ENCODE measurements around the gene DRD3. TPM values are rescaled to one million over a fixed set of nuclear protein-coding genes. Genes with fewer than 3 reads are reported as not detected.

The DRD3 gene
- total RNA-seq, 1 experiment from 2014 or later: not detected

GRCh38 chr3:114080201-114080600, 98.7 kb downstream of the DRD3 start:
- Histone ChIP-seq H2BK120ac (ENCODE audit: low read depth, low read length, poor library complexity, severe bottlenecking) (no peak overlapping the region), H3K4me1 (ENCODE audit: insufficient read depth, low read length) (no peaks in the 10 kb centered on the region), H2AK5ac (ENCODE audit: insufficient read length, low read length) (no peak overlapping the region), H2BK5ac (ENCODE audit: insufficient read length, low read length) (no peak overlapping the region), H3K14ac (ENCODE audit: insufficient read depth, low read length) (no peak overlapping the region), H4K91ac (ENCODE audit: insufficient read length, low read depth, low read length) (no peak overlapping the region), H4K8ac (replicated peaks; ENCODE audit: insufficient read length, low read depth, low read length) (no peak overlapping the region), H2BK20ac (ENCODE audit: low read depth, low read length, poor library complexity, severe bottlenecking) (no peak overlapping the region), H3K9ac (ENCODE audit: extremely low read depth, insufficient read length, low read length) (no peak overlapping the region), H3K4ac (ENCODE audit: low read depth, low read length) (no peak overlapping the region), H3K23me2 (ENCODE audit: insufficient read length, low read depth, low read length, poor library complexity, severe bottlenecking) (no peaks in the 10 kb centered on the region), H4K20me1 (ENCODE audit: control insufficient read depth, insufficient read depth, insufficient read length) (no peaks in the 10 kb centered on the region), H3K4me2 (ENCODE audit: insufficient read depth, insufficient read length, low read length) (no peak overlapping the region), H2BK12ac (ENCODE audit: insufficient read length, low read depth, low read length) (no peak overlapping the region), H3K79me1 (ENCODE audit: insufficient read depth, low read depth, low read length, poor library complexity, severe bottlenecking) (no peaks in the 10 kb centered on the region), H3K79me2 (ENCODE audit: insufficient read depth, low read length) (no peaks in the 10 kb centered on the region), H3T11ph (ENCODE audit: low read length) (no peak overlapping the region), H3K23ac (ENCODE audit: insufficient read length, low read depth, low read length) (no peak overlapping the region), H3K27me3 (ENCODE audit: insufficient read depth, low read length) (no peaks in the 10 kb centered on the region; the same call in 1 of the 2 replicates), H3K56ac (ENCODE audit: insufficient read length, low read depth, low read length) (no peak overlapping the region), H3K18ac (ENCODE audit: insufficient read length, low read depth, low read length) (no peak overlapping the region), H3K27ac (ENCODE audit: insufficient read length, low read depth, low read length) (no peak overlapping the region), H2BK15ac (ENCODE audit: low read depth, low read length) (no peak overlapping the region), H4K5ac (ENCODE audit: insufficient read length, low read depth, low read length) (no peak overlapping the region), H3K9me3 (ENCODE audit: control insufficient read depth, low read depth, low read length) (no peaks in the 10 kb centered on the region), H2AFZ (ENCODE audit: low read length) (no peak overlapping the region)
- no peaks in the 10 kb centered on the region for H3K27me3 Mint-ChIP-seq (ENCODE audit: low read depth)
- no peaks in the 10 kb centered on the region for H3K4me1 Mint-ChIP-seq
- H3K27ac Mint-ChIP-seq: no peak overlapping the region
- DNase-seq: no peak
- no peak overlapping the region for H3K4me3 Mint-ChIP-seq
- TF ChIP-seq CTCF (conservative IDR thresholded peaks at IDR 0.05): no peak
- H3K36me3 Mint-ChIP-seq (ENCODE audit: insufficient read depth in 1 of 3, low read depth in 3 of 3): peaks cover 48 to 95% (median 68%) of the 10 kb centered on the region in 3 experiments
- no peaks in the 10 kb centered on the region for H3K9me3 Mint-ChIP-seq

Data from H9 (cell line).